HL-60 (cell line): Measurements from ENCODE around the gene NAIF1.

ENCODE experiments used
- DNase-seq, 2 experiments: peaks; one replicate each; pipeline ENCODE4 v3.0.0-alpha.2; 2010 to 2020; ENCODE audit warnings: low read depth in 1 of 2, low spot score in 1 of 2
- H3K27ac ChIP-seq: fragments of 250-450 bp; sonication (Bioruptor Pico); replicated peaks from 2 replicates; pipeline ENCODE4 v1.5.1; 2020; ENCODE audit warnings: mild to moderate bottlenecking, moderate library complexity
- H3K27me3 ChIP-seq: fragments of 250-450 bp; sonication (Bioruptor Pico); 2 replicates; pipeline ENCODE4 v1.5.1; 2021; ENCODE audit warnings: mild to moderate bottlenecking, moderate library complexity; ENCODE audit not compliant: insufficient read depth, poor library complexity, severe bottlenecking
- H3K4me3 ChIP-seq: replicated peaks from 2 replicates; pipeline ENCODE4 v1.5.1; 2011; ENCODE audit warnings: mild to moderate bottlenecking, control low read depth, low read length; ENCODE audit not compliant: insufficient read depth
- GABPA ChIP-seq: IDR thresholded peaks from 2 replicates; pipeline ENCODE4 v1.6.1; 2012; ENCODE audit warnings: low read depth
- POLR2AphosphoS5 ChIP-seq: IDR thresholded peaks from 2 replicates; pipeline ENCODE4 v1.6.1; 2012; ENCODE audit warnings: low read depth
- SPI1 ChIP-seq: IDR thresholded peaks from 2 replicates; pipeline ENCODE4 v1.6.1; 2012; ENCODE audit warnings: low read depth, mild to moderate bottlenecking, borderline replicate concordance
- TF ChIP-seq, protein P1 (sequence below): IDR thresholded peaks from one replicate; pipeline ENCODE4 v1.5.1; 2011; ENCODE audit warnings: low read length, control low read depth, inconsistent platforms; ENCODE audit not compliant: insufficient read depth
- TF ChIP-seq, protein P2 (sequence below): IDR thresholded peaks from 2 replicates; pipeline ENCODE4 v1.6.1; 2012; ENCODE audit warnings: low read depth; ENCODE audit not compliant: insufficient replicate concordance

The NAIF1 gene

DNA sequence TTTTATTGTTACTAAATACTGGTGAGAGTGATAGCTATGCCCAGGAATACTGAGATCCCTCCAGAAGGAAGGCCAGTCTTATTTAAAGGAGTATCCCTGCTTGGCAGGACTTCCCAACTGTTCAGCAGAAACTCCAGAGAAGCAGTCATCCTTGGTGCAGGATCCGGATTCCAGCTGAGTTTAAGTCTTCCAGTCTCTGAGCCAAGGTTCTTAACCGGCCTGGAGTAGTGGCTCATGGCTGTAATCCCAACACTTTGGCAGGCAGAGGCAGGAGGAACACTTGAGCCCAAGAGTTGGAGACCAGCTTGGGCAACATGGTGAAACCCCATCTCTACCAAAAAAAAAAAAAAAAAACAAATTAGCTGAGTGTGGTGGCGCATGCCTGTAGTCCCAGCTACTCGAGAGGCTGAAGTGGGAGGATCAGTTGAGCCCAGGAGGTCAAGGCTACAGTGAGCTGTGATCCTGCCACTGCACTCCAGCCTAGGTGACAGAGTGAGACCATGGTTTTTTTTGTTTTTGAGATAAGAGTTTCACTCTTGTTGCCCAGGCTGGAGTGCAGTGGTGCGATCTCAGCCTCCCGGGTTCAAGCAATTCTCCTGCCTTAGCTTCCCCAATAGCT, 7.6 kb downstream of the NAIF1 start:
- H3K27ac ChIP-seq: no peak overlapping the region
- DNase-seq: no peak
- H3K27me3 ChIP-seq: no peaks in the 10 kb centered on the region
- TF ChIP-seq, protein P1, sequence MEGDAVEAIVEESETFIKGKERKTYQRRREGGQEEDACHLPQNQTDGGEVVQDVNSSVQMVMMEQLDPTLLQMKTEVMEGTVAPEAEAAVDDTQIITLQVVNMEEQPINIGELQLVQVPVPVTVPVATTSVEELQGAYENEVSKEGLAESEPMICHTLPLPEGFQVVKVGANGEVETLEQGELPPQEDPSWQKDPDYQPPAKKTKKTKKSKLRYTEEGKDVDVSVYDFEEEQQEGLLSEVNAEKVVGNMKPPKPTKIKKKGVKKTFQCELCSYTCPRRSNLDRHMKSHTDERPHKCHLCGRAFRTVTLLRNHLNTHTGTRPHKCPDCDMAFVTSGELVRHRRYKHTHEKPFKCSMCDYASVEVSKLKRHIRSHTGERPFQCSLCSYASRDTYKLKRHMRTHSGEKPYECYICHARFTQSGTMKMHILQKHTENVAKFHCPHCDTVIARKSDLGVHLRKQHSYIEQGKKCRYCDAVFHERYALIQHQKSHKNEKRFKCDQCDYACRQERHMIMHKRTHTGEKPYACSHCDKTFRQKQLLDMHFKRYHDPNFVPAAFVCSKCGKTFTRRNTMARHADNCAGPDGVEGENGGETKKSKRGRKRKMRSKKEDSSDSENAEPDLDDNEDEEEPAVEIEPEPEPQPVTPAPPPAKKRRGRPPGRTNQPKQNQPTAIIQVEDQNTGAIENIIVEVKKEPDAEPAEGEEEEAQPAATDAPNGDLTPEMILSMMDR: no peak
- no peak for TF ChIP-seq SPI1
- TF ChIP-seq GABPA: no peak
- TF ChIP-seq, protein P2, sequence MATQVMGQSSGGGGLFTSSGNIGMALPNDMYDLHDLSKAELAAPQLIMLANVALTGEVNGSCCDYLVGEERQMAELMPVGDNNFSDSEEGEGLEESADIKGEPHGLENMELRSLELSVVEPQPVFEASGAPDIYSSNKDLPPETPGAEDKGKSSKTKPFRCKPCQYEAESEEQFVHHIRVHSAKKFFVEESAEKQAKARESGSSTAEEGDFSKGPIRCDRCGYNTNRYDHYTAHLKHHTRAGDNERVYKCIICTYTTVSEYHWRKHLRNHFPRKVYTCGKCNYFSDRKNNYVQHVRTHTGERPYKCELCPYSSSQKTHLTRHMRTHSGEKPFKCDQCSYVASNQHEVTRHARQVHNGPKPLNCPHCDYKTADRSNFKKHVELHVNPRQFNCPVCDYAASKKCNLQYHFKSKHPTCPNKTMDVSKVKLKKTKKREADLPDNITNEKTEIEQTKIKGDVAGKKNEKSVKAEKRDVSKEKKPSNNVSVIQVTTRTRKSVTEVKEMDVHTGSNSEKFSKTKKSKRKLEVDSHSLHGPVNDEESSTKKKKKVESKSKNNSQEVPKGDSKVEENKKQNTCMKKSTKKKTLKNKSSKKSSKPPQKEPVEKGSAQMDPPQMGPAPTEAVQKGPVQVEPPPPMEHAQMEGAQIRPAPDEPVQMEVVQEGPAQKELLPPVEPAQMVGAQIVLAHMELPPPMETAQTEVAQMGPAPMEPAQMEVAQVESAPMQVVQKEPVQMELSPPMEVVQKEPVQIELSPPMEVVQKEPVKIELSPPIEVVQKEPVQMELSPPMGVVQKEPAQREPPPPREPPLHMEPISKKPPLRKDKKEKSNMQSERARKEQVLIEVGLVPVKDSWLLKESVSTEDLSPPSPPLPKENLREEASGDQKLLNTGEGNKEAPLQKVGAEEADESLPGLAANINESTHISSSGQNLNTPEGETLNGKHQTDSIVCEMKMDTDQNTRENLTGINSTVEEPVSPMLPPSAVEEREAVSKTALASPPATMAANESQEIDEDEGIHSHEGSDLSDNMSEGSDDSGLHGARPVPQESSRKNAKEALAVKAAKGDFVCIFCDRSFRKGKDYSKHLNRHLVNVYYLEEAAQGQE: no peak
- no peak for TF ChIP-seq POLR2AphosphoS5
- no peak overlapping the region for H3K4me3 ChIP-seq

DNA sequence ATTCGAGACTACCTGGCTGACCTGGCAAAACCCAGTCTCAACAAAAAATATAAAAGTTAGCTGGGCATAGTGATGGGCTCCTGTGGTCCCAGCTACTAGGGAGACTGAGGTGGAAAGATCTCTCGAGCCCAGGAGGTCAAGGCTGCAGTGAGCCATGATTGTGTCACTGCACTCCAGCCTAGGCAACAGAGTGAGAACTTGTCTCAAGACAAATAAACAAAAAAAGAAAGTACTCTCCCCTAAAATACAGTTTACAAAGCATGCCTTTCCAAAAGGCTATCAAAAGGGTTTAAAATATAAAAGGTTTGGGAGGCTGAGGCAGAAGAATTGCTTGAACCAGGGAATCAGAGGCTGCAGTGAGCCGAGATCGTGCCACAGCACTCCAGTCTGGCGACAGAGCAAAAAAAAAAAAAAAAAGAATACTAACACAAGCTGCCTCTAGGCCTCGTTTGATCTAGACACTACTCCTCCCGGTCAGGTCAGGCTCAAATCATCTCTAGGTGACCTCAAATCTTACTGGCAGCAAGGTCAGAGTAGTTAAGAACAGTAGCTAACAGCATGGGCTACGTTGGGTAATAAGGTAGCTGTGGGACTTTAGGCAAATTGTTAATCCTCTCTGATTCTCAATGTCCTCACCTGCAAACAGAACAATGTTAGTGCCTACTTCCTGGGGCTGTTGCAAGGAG, 9.3 kb downstream of the NAIF1 start:
- TF ChIP-seq, protein P2: no peak
- TF ChIP-seq, protein P1: no peak
- TF ChIP-seq POLR2AphosphoS5 (no peak), GABPA (no peak), SPI1 (no peak)
- no peak for DNase-seq
- Histone ChIP-seq H3K27ac (no peak overlapping the region), H3K4me3 (no peak overlapping the region), H3K27me3 (no peaks in the 10 kb centered on the region)

DNA sequence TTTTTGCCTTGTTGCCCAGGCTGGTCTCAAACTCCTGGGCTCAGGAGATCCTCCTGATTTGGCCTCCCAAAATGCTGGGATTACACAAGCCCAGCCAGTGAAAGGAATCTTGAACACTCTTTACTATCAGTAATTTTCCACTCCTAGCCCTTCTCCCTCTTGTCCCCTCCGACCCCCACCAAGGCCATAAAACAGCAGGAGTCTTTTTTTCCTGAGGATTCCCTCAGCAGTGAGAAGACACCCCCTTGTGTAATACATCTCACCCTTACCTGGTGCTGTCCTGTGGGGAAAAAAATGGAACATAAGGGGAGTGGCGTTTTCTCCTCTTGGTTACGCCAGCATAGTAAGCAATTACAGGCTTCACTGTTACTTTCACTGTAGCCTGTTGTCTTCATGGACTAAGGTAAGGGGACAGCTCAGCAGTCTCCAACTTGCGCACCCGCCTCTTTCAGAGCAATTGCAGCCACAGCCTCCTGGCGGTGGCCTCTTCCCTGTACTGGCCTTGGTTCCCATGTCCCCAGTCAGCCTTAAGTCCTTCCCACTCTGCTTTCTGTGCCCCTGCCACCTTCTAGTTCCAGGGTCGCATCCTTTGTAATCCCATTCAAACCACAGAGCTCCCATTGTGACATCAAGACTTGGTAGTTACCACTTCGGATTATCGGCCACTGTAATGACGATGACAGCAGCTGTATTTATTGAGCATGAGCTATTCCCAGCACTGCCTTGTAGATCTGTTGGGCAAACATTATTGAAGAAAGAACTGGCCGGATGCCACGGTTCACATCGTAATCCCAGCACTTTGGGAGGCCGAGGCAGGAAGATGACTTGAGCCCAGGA, 10.0 kb downstream of the NAIF1 start:
- TF ChIP-seq GABPA: no peak
- TF ChIP-seq, protein P2: no peak
- TF ChIP-seq SPI1: no peak
- TF ChIP-seq, protein P1: no peak
- TF ChIP-seq POLR2AphosphoS5: no peak
- Histone ChIP-seq H3K27ac (no peak overlapping the region), H3K4me3 (no peak overlapping the region), H3K27me3 (no peaks in the 10 kb centered on the region)
- no peak for DNase-seq
